Measurements from ENCODE around the gene C20orf141.

DNA sequence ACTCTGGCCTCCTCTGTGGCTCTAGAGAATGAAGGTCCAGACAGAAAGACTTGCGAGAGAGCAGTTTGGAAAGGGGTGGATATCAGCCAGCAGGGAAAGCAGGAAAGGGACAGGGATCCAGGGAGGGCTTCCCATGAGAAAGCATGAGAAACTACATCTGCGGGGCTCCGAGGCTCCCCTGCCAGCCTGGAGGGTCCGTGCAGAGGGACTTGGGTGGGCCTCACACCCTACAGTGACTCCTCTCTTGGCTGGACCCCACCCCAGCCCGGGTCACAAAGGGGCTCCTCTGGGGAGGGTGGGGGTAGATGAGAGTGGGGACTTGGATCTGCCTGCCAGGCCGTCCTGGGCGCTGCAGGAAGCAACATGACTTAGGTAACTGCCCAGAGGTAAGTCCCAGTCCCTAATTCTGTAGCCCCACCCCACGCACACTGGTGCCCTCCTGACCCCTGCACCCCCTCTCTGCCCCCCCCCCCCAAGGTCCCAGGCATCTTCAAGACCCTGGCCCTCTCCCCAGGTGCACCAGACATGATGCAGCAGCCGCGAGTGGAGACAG lies 1.3 kb downstream of the C20orf141 start, which contains the start of gene TMEM239:
- TF ChIP-seq, protein P1, sequence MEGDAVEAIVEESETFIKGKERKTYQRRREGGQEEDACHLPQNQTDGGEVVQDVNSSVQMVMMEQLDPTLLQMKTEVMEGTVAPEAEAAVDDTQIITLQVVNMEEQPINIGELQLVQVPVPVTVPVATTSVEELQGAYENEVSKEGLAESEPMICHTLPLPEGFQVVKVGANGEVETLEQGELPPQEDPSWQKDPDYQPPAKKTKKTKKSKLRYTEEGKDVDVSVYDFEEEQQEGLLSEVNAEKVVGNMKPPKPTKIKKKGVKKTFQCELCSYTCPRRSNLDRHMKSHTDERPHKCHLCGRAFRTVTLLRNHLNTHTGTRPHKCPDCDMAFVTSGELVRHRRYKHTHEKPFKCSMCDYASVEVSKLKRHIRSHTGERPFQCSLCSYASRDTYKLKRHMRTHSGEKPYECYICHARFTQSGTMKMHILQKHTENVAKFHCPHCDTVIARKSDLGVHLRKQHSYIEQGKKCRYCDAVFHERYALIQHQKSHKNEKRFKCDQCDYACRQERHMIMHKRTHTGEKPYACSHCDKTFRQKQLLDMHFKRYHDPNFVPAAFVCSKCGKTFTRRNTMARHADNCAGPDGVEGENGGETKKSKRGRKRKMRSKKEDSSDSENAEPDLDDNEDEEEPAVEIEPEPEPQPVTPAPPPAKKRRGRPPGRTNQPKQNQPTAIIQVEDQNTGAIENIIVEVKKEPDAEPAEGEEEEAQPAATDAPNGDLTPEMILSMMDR (IDR thresholded peaks at IDR 0.05): no peak
- no peak for TF ChIP-seq EP300 (IDR thresholded peaks at IDR 0.05)
